GM18858 (cell line): ENCODE results near the gene DNAH2.

Source experiments
- ATAC-seq: cut with Tn5 transposase; IDR thresholded peaks from one replicate; pipeline ENCODE4 v1.9.1; 2021; ENCODE audit not compliant: unreplicated experiment

DNAH2 gene

DNA sequence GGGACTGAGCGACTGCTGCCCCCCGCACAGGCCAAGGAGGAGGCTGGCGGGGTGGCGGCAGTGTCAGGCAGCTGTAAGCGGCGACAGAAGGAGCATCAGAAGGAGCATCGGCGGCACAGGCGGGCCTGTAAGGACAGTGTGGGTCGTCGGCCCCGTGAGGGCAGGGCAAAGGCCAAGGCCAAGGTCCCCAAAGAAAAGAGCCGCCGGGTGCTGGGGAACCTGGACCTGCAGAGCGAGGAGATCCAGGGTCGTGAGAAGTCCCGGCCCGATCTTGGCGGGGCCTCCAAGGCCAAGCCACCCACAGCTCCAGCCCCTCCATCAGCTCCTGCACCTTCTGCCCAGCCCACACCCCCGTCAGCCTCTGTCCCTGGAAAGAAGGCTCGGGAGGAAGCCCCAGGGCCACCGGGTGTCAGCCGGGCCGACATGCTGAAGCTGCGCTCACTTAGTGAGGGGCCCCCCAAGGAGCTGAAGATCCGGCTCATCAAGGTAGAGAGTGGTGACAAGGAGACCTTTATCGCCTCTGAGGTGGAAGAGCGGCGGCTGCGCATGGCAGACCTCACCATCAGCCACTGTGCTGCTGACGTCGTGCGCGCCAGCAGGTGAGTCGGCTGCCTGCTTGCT is 131.7 kb downstream of the DNAH2 start:
- no peak for ATAC-seq

- no peak for ATAC-seq
Observed at GRCh38 chr17:7849751-7850504, 132.4 kb downstream of the DNAH2 start.

DNA sequence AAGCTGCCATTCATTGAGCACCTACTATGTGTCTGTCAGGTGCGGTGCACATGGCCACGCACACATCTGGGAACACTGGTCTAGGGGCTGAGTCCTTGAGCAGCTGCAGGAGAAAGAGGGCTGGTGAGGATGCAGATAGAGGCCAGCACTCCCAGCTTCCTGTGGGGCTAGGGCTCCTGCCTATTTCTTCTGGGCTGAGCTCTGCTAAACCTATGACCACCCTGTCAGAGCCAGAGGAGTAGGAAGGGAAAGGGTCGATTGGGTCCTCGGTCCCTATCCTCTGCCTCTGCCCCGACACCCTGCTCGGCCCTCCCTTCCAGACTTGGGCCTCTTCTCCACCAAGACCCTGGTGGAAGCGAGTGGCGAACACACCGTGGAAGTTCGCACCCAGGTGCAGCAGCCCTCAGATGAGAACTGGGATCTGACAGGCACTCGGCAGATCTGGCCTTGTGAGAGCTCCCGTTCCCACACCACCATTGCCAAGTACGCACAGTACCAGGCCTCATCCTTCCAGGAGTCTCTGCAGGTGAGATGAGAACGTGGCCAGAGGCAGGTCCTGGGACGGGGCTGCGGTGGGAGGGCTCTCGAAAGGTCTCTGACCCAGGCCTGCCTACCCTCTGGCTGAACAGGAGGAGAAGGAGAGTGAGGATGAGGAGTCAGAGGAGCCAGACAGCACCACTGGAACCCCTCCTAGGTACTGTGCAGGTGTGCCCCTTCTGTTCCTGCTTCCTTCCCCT is 133.3 kb downstream of the DNAH2 start:
- ATAC-seq = no peak

DNA sequence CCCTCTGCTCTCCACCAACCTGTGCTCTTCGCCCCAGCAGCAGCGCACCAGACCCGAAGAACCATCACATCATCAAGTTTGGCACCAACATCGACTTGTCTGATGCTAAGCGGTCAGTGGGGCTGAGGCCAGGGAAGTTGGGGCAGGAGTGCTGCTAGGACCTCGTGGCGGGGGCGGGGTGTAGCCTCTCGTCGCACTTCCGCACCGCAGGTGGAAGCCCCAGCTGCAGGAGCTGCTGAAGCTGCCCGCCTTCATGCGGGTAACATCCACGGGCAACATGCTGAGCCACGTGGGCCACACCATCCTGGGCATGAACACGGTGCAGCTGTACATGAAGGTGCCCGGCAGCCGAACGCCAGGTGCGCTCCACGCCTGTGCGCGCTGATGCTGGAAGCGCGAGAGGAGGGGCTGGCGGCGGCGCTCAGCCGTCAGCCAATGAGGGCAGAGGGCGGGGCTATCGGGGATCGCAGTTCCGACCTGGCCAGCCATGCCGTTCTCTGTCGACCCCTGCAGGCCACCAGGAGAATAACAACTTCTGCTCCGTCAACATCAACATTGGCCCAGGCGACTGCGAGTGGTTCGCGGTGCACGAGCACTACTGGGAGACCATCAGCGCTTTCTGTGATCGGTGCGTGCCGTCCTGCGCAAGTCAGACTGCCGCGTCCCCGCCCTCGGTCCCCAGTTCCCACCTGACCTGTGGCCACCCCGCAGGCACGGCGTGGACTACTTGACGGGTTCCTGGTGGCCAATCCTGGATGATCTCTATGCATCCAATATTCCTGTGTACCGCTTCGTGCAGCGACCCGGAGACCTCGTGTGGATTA is 134.1 kb downstream of the DNAH2 start:
- ATAC-seq = peak; percentile 63

- ATAC-seq = no peak
Observed at GRCh38 chr17:7852262-7852670, 134.7 kb downstream of the DNAH2 start.

GRCh38 chr17:7852919-7853690 is 135.6 kb downstream of the DNAH2 start:
- no peak for ATAC-seq

DNA sequence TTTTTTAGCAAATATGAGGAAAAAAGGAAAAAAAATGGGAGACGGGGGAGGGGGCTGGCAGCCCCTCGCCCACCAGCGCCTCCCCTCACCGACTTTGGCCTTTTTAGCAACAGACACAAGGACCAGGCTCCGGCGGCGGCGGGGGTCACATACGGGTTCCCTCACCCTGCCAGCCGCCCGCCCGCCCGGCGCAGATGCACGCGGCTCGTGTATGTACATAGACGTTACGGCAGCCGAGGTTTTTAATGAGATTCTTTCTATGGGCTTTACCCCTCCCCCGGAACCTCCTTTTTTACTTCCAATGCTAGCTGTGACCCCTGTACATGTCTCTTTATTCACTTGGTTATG is 136.1 kb downstream of the DNAH2 start:
- ATAC-seq = no peak

- no peak for ATAC-seq
Observed at GRCh38 chr17:7854078-7854777, 136.7 kb downstream of the DNAH2 start.

DNA sequence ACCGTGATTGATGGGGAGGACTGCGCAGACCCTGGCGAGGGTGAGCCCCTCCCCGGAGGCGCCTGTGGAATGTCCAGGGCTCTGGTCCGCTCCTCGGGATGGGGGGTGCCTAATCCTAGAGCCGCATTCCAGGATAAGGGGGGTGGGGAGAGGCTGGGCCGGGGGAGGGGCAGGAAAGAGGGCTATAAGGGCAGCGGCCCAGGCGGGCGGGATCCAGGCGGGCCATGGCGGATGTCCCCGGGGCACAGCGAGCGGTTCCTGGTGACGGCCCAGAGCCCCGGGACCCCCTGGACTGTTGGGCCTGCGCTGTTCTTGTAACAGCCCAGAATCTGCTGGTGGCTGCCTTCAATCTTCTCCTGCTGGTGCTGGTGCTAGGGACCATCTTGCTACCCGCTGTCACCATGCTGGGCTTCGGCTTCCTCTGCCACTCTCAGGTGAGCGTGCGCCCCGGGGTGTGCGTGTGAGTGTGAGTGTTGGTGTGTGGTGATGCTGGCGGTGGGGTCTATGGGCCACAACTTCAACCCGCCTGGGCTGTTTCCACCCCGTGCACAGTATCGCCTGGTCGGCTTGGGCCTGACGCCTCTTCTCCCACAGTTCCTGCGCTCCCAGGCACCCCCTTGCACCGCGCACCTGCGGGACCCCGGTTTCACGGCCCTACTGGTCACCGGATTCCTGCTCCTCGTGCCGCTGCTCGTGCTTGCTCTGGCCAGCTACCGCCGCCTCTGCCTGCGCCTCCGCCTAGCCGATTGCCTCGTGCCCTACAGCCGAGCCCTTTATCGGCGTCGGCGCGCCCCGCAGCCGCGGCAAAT is 137.5 kb downstream of the DNAH2 start, which contains the start of gene TMEM88:
TSS of gene TMEM88 (plus strand) at position 216 of the 809 bp plus-strand sequence. CDS start at position 225, 9 bp downstream.
- no peak for ATAC-seq

GRCh38 chr17:7855660-7856010 is 138.1 kb downstream of the DNAH2 start:
- ATAC-seq = no peak

DNA sequence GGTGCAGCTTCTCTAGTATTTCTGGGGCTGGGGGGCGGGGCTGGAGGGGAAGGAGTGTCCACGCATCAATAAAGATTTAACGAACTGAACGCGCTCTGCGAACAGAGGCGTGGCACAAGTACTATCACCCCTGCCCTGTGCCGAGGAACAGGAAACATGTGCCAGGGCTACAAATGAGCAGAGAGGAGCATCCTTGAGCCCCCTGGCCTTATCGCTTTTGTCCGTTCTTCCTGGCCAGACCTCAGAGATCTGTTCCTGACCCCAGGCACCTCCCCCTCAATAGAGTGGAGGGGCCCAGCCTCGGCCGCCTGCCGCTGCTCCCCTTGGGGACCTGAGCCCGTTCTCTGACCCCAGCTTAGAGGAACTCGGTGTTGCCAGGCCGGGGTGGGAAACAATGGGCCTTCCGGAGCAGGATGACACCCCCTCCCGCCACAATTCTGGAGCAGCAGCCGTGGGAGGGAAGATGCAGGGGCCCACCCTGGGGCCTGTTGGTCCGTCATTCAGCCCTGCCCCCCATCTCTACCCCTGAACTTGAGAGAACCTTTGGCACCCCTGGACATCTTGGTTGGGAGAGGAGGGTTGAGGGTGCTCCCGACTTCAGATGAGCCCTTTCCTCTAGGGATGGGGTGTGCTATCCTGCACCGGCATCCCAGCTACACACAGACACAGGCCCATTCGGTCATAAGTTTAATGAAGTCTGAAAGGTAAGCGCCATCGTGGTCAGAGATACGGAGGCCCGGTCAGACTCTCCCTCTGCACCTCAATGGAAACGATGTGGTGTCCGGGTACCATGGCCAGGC is 138.7 kb downstream of the DNAH2 start:
- no peak for ATAC-seq

DNA sequence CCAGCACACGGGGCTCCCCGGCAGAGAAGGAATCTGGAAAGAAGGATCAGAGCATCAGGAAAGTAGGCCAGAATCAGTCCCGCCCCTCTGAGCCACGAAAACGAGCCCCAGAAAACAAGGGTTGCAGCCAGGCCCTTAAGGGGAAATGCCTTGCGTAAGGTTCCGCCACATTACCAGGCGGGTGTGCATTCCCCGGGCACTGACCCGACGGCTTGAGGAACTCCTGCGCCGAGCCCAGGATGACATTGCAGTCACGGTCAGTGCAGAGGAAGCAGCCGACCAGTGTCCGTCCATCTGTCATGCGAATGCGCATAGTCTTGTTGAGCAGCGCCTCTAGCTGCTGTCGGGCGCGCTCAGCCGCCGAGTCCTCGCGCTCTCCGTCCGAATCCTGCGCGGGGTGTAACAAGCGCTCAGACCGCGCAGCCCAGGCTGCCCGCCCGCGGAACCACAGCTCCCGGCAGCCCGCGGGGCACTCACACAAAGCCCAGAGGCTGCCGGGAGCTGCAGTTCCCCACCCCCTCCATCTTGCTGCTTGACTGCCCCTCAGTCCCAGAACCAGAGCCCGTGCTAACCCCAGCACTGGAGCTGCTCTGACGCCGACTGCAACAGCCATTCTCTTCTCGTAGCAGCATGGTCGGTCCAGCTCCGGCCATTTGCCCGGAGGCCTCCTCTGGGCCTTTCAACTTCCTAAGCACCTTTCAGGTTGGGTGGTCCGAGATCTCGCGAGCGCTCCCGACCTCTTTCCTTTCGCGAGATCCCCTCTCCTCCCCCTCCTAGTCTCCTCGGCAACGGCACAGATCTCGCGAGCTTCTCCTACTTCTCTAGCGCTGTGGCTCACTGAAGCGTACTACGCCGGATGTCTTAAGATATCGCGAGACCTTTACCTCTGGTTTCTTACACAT is 139.5 kb downstream of the DNAH2 start, which contains the start of gene NAA38:
TSS of gene NAA38 (minus strand) at position 749 of the 902 bp plus-strand sequence. CDS start at position 653, 96 bp downstream.
- peak; percentile 52 for ATAC-seq

DNA sequence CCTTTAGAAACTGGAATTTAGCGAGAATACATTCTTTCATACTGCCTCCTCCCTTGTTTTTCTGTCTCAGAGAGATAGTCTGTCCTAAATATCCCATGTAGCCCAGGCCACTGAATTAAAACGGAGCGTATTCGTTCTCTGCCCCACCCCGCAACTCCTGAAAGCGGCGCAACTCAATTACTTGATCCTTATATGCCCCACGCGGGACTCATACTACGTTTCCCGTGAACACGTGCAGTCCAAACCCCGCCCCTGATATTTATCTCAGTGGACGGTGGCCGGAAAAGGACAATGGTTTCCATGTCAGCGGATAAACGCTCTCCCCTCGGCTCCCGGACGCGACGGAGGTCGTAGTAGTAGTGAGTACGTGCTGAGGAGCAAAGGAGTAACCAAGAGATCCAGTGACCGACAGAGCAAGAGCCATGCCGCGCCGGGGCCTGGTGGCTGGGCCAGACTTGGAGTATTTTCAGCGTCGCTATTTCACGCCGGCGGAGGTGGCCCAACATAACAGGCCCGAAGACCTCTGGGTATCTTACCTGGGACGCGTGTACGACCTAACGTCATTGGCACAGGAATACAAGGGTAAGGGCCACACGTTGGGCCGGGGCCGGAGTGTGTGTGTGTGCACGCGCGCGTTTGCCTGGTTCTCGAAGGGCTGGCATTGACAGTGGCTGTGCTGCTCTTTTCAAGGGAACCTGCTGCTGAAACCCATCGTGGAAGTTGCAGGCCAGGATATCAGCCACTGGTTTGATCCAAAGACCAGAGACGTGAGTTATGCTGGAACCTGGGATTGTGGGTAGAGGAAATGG is 140.4 kb downstream of the DNAH2 start, which contains the start of gene CYB5D1:
TSS of gene CYB5D1 (plus strand) at position 291 of the 809 bp plus-strand sequence. CDS start at position 423, 132 bp downstream.
- peak; percentile 11 for ATAC-seq

DNA sequence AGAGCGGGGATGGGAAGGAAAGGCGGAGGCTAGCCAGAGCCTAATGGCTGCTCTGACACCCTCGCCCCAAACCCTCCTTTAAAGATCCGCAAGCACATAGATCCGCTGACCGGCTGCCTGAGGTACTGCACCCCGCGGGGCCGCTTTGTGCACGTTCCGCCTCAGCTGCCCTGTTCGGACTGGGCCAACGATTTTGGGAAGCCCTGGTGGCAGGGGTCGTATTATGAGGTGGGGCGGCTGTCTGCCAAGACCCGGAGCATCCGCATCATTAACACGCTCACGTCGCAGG is 140.9 kb downstream of the DNAH2 start:
- ATAC-seq = no peak

DNA sequence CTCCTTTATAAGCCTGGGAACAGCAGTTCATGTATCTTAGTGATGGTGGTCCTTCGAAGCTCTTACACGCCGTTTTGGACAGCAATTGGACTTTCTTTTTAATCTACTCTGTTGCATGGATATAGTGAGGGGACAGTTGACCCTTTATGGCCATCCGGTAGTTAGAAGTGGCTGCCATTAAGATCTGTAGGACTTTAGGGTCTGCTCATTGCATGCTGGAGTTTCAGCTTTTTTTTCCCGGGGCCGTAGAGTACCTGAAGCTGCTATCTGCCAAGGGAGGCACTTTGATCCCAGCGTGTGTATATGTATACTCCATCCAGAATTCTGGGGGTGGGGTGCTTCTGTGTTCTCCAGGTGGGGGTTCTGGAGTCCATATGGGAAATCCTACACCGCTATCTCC is 141.5 kb downstream of the DNAH2 start:
- no peak for ATAC-seq

- ATAC-seq = no peak
Observed at GRCh38 chr17:7862692-7863437, 145.3 kb downstream of the DNAH2 start.
